Cerebellar cortex (tissue), 1 donor: Measurements from ENCODE around the gene ZNF165.
"Not testable (repeated sequence)": the region's sequence is repeated elsewhere in the genome, so short reads cannot be mapped to it uniquely, and the experiment has no call there.

Source experiments
- DNase-seq: peaks from one replicate; pipeline ENCODE4 v3.0.0-alpha.2; 2015; ENCODE audit warnings: low spot score

ZNF165 gene

GRCh38 chr6:28080381-28080630, at the start of gene ZNF165:
ZNF165 (plus strand) TSS chr6:28080568; CDS start chr6:28085481, 4,913 bp downstream.
- DNase-seq = not testable (repeated sequence)

GRCh38 chr6:28053584-28053983, 26.8 kb upstream of the ZNF165 start:
- DNase-seq = no peak

- DNase-seq = no peak
Observed at GRCh38 chr6:28060405-28060804, 20.0 kb upstream of the ZNF165 start.

GRCh38 chr6:28064272-28064671, 16.1 kb upstream of the ZNF165 start:
- no peak for DNase-seq

GRCh38 chr6:28068067-28068466, 12.3 kb upstream of the ZNF165 start:
- no peak for DNase-seq

- not testable (repeated sequence) for DNase-seq
Observed at GRCh38 chr6:28070968-28071367, 9.4 kb upstream of the ZNF165 start.

GRCh38 chr6:28078050-28078449, 2.3 kb upstream of the ZNF165 start:
- no peak for DNase-seq

GRCh38 chr6:28078836-28079235, 1.5 kb upstream of the ZNF165 start:
- no peak for DNase-seq

GRCh38 chr6:28080631-28081485, 490 bp downstream of the ZNF165 start:
- DNase-seq = peak; percentile 97

- no peak for DNase-seq
Observed at GRCh38 chr6:28081486-28081751, 1.1 kb downstream of the ZNF165 start.

GRCh38 chr6:28082939-28083338, 2.6 kb downstream of the ZNF165 start:
- no peak for DNase-seq

GRCh38 chr6:28089054-28089453, 8.7 kb downstream of the ZNF165 start:
- no peak for DNase-seq

- no peak for DNase-seq
Observed at GRCh38 chr6:28090917-28091586, 10.7 kb downstream of the ZNF165 start.

- DNase-seq = not testable (repeated sequence)
Observed at GRCh38 chr6:28102222-28102621, 21.9 kb downstream of the ZNF165 start.

GRCh38 chr6:28102699-28103098, 22.3 kb downstream of the ZNF165 start:
- DNase-seq = not testable (repeated sequence)

- peak; percentile 90 for DNase-seq
Observed at GRCh38 chr6:28104392-28105244, 24.2 kb downstream of the ZNF165 start.

- DNase-seq = peak; percentile 44
Observed at GRCh38 chr6:28105245-28105639, 24.9 kb downstream of the ZNF165 start.

GRCh38 chr6:28107506-28107905, 27.1 kb downstream of the ZNF165 start:
- DNase-seq = no peak

- no peak for DNase-seq
Observed at GRCh38 chr6:28111964-28112363, 31.6 kb downstream of the ZNF165 start.

GRCh38 chr6:28115799-28116198, 35.4 kb downstream of the ZNF165 start:
- no peak for DNase-seq

GRCh38 chr6:28117386-28118050, 37.1 kb downstream of the ZNF165 start:
- DNase-seq = no peak

- no peak for DNase-seq
Observed at GRCh38 chr6:28118217-28118616, 37.8 kb downstream of the ZNF165 start.
